NCI-H146 (cell line): Measurements from ENCODE around the gene CEP164.

Source experiments
- DNase-seq: peaks from one replicate; lab custom pipeline; 2025; lab: John Stamatoyannopoulos, UW

CEP164 gene

GRCh38 chr11:117366248-117366647, 38.6 kb downstream of the CEP164 start:
- no peak for DNase-seq

GRCh38 chr11:117366875-117367274, 39.2 kb downstream of the CEP164 start:
- DNase-seq, result no peak

GRCh38 chr11:117369534-117369933, 41.9 kb downstream of the CEP164 start:
- no peak for DNase-seq

- DNase-seq, result no peak
These were observed 43.8 kb downstream of the CEP164 start for GRCh38 chr11:117371453-117371852.

GRCh38 chr11:117374316-117375055, 46.8 kb downstream of the CEP164 start:
- DNase-seq, result no peak

- DNase-seq, result peak; percentile 14
These were observed 48.3 kb downstream of the CEP164 start for GRCh38 chr11:117375960-117376359.

GRCh38 chr11:117376517-117376916, 48.9 kb downstream of the CEP164 start:
- DNase-seq, result no peak

GRCh38 chr11:117378976-117379865, 51.6 kb downstream of the CEP164 start:
- DNase-seq, result no peak

GRCh38 chr11:117380676-117381075, 53.0 kb downstream of the CEP164 start:
- no peak for DNase-seq

- DNase-seq, result no peak
These were observed 54.1 kb downstream of the CEP164 start for GRCh38 chr11:117381481-117382387.

- no peak for DNase-seq
These were observed 55.1 kb downstream of the CEP164 start for GRCh38 chr11:117382746-117383145.

- no peak for DNase-seq
These were observed 56.4 kb downstream of the CEP164 start for GRCh38 chr11:117384045-117384444.

GRCh38 chr11:117385471-117385870, 57.8 kb downstream of the CEP164 start:
- DNase-seq, result no peak

GRCh38 chr11:117385906-117386305, 58.3 kb downstream of the CEP164 start:
- no peak for DNase-seq

GRCh38 chr11:117387992-117388755, 60.5 kb downstream of the CEP164 start:
- DNase-seq, result no peak

GRCh38 chr11:117390743-117391142, 63.1 kb downstream of the CEP164 start:
- DNase-seq, result no peak

GRCh38 chr11:117391181-117391580, 63.5 kb downstream of the CEP164 start:
- no peak for DNase-seq

- DNase-seq, result no peak
These were observed 64.5 kb downstream of the CEP164 start for GRCh38 chr11:117392001-117392690.

- no peak for DNase-seq
These were observed 65.3 kb downstream of the CEP164 start for GRCh38 chr11:117392979-117393378.

- DNase-seq, result no peak
These were observed 66.7 kb downstream of the CEP164 start for GRCh38 chr11:117394221-117394925.
